Activated T-cell treated with anti-CD3 and anti-CD28 coated beads, Interleukin-2, amount 50 U/mL, for 48 hours (primary cell): Measurements from ENCODE around the gene FOXK1.
"Not testable (repeated sequence)": the region's sequence is repeated elsewhere in the genome, so short reads cannot be mapped to it uniquely, and the experiment has no call there.

Experiments
- DNase-seq, 2 experiments: peaks; one replicate each; pipeline ENCODE4 v3.0.0-alpha.2; 2020

Gene FOXK1

GRCh38 chr7:4787947-4788626 lies 106.0 kb downstream of the FOXK1 start:
- DNase-seq = no peak

GRCh38 chr7:4788627-4789189 lies 106.6 kb downstream of the FOXK1 start:
- DNase-seq = no peak

GRCh38 chr7:4789194-4790077 lies 107.3 kb downstream of the FOXK1 start:
- no peak for DNase-seq

GRCh38 chr7:4790078-4790465 lies 108.0 kb downstream of the FOXK1 start:
- DNase-seq = no peak

- DNase-seq = no peak
These were observed 108.5 kb downstream of the FOXK1 start for GRCh38 chr7:4790516-4790991.

- no peak for DNase-seq
These were observed 109.1 kb downstream of the FOXK1 start for GRCh38 chr7:4791101-4791737.

- DNase-seq = peak; percentile 89 to 91
These were observed 109.8 kb downstream of the FOXK1 start for GRCh38 chr7:4791738-4792536.

GRCh38 chr7:4792537-4793126 lies 110.5 kb downstream of the FOXK1 start:
- peak in 1 of 2 experiments; percentile 34 for DNase-seq

GRCh38 chr7:4793385-4793993 lies 111.4 kb downstream of the FOXK1 start:
- DNase-seq = not testable (repeated sequence)

- DNase-seq = not testable (repeated sequence)
These were observed 112.1 kb downstream of the FOXK1 start for GRCh38 chr7:4794171-4794570.

GRCh38 chr7:4794591-4795350 lies 112.7 kb downstream of the FOXK1 start:
- DNase-seq = no peak

- no peak for DNase-seq
These were observed 114.4 kb downstream of the FOXK1 start for GRCh38 chr7:4796453-4796852.

GRCh38 chr7:4797858-4798705 lies 116.0 kb downstream of the FOXK1 start:
- peak; percentile 82 to 85 for DNase-seq

- DNase-seq = no peak
These were observed 116.7 kb downstream of the FOXK1 start for GRCh38 chr7:4798706-4799235.

- DNase-seq = no peak
These were observed 117.6 kb downstream of the FOXK1 start for GRCh38 chr7:4799508-4800268.

- no peak for DNase-seq
These were observed 118.4 kb downstream of the FOXK1 start for GRCh38 chr7:4800487-4800886.

GRCh38 chr7:4800926-4801838 lies 119.1 kb downstream of the FOXK1 start:
- no peak for DNase-seq
